Tibial nerve (tissue), 4 donors: Measurements from ENCODE around the gene RAB42. TPM values are rescaled to one million over a fixed set of nuclear protein-coding genes. Genes with fewer than 3 reads are reported as not detected.
"Not testable (repeated sequence)": the region's sequence is repeated elsewhere in the genome, so short reads cannot be mapped to it uniquely, and the experiment has no call there.

Source experiments
- DNase-seq, 2 donors: peaks; one replicate each; pipeline ENCODE4 v3.0.0-alpha.2; 2019; ENCODE audit warnings: low spot score in 2 of 2
- H3K27ac ChIP-seq, 4 donors: fragments of 200-600 bp; sonication (generic) in 3 of 4; one replicate each; pipeline ENCODE4 v1.5.1; 2017 to 2019; ENCODE audit warnings: mild to moderate bottlenecking in 1 of 4
- H3K27me3 ChIP-seq, 2 donors: fragments of 200-600 bp; sonication (generic) in 1 of 2; one replicate each; pipeline versions ENCODE4 v1.5.1 to v1.6.0; 2017 to 2019
- H3K36me3 ChIP-seq, 3 donors: fragments of 200-600 bp; sonication (generic); one replicate each; pipeline ENCODE4 v1.5.1; 2018 to 2019
- H3K4me1 ChIP-seq, 4 donors: fragments of 200-600 bp; sonication (generic) in 3 of 4; one replicate each; pipeline ENCODE4 v1.5.1; 2017 to 2019
- H3K4me3 ChIP-seq, 4 donors: fragments of 200-600 bp; sonication (generic) in 3 of 4; one replicate each; pipeline ENCODE4 v1.5.1; 2017 to 2019; ENCODE audit warnings: mild to moderate bottlenecking in 1 of 4, moderate library complexity in 1 of 4
- H3K9me3 ChIP-seq, 4 donors: fragments of 200-600 bp; sonication (generic) in 3 of 4; one replicate each; pipeline ENCODE4 v1.5.1; 2017 to 2019
- CTCF ChIP-seq, 5 experiments: fragments of 200-600 bp in 3 of 5; fragments of 450-650 bp in 2 of 5; sonication (generic) in 3 of 5; IDR thresholded peaks; one replicate each; pipeline ENCODE4 v1.5.1; 2016 to 2019; ENCODE audit warnings: antibody characterized with exemption in 5 of 5, mild to moderate bottlenecking in 3 of 5, moderate library complexity in 2 of 5
- EP300 ChIP-seq, 2 donors: sonication (generic); formaldehyde crosslinking; IDR thresholded peaks; one replicate each; pipeline ENCODE4 v1.6.1; 2017; ENCODE audit warnings: antibody characterized with exemption in 2 of 2, mild to moderate bottlenecking in 1 of 2
- POLR2A ChIP-seq, 2 donors: fragments of 450-650 bp; IDR thresholded peaks; one replicate each; pipeline ENCODE4 v1.6.1; 2017; ENCODE audit warnings: antibody characterized with exemption in 2 of 2, mild to moderate bottlenecking in 2 of 2, moderate library complexity in 2 of 2
- WGBS, 2 donors: methylation state at CpG; one replicate each; pipeline ENCODE4 v1.1.5; 2018; 5-methylcytosine and 5-hydroxymethylcytosine counted together
- total RNA-seq, 4 donors: library from RNA; depleted of rRNA; stranded (reverse); fragments of >200 nt; gene quantifications; one replicate each; pipeline ENCODE4 v1.1.0, GENCODE V29; 2016

RAB42 gene
- total RNA-seq, 4 donors from 2014 or later: 0.87 to 8.7 (median 1.6) TPM

- H3K9me3 ChIP-seq: no peaks in the 10 kb centered on the region
- peak; percentile 92 to 95 for DNase-seq
- peaks cover 0 to 36% (median 21%) of the 10 kb centered on the region in 3 donors for H3K36me3 ChIP-seq
- no peaks in the 10 kb centered on the region for H3K27me3 ChIP-seq
- TF ChIP-seq EP300 (IDR thresholded peaks at IDR 0.05): peak; percentile 36 to 99
- peak in 2 of 5 experiments; percentile 66 to 68 for TF ChIP-seq CTCF (IDR thresholded peaks at IDR 0.05)
- TF ChIP-seq POLR2A (IDR thresholded peaks at IDR 0.05): peak; percentile 85 to 86
- H3K4me3 ChIP-seq: peak overlapping the region; percentile 70 to 97 (median 89)
- peak overlapping the region; percentile 54 to 93 (median 88) for H3K27ac ChIP-seq
- WGBS, 2 donors: 0 to 2% methylated on average over 43 to 44 of the region's 75 CpGs
- H3K4me1 ChIP-seq: peaks cover 0 to 35% (median 8%) of the 10 kb centered on the region in 4 donors
Measured at GRCh38 chr1:28581531-28582247, 10.4 kb upstream of the RAB42 start.

DNA sequence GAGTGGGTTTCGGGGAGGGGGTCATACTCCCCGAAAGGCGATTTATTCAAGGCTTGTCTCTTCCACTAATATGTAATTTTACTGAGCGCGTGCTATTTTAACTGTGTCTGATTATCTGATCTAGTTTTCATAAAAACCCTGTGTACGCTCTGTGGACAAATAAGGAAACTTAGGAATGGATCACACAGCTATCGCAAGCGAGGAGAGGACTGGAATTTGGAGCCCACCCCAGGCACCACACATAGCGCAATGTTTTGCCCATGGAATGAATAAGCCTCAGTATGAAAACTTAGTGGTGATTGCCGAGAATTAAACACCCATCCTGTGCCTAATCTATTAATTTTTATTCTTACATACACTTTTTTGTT, 9.8 kb upstream of the RAB42 start:
- Histone ChIP-seq H3K4me3 (peak overlapping the region; percentile 70 to 97 (median 89)), H3K9me3 (no peaks in the 10 kb centered on the region), H3K27me3 (no peaks in the 10 kb centered on the region), H3K36me3 (peaks cover 0 to 30% (median 16%) of the 10 kb centered on the region in 3 donors), H3K27ac (peak overlapping the region; percentile 54 to 93 (median 88)), H3K4me1 (peaks cover 0 to 35% (median 8%) of the 10 kb centered on the region in 4 donors)
- WGBS, 2 donors: 0 to 2% methylated on average over 10 of the region's 10 CpGs
- no peak for DNase-seq
- TF ChIP-seq CTCF (IDR thresholded peaks at IDR 0.05): no peak
- no peak for TF ChIP-seq EP300 (IDR thresholded peaks at IDR 0.05)
- no peak for TF ChIP-seq POLR2A (IDR thresholded peaks at IDR 0.05)

- H3K4me3 ChIP-seq, DNase-seq, H3K36me3 ChIP-seq, H3K9me3 ChIP-seq, H3K27me3 ChIP-seq, H3K27ac ChIP-seq: not testable (repeated sequence)
- 86 to 88% methylated on average over 19 of the region's 19 CpGs for WGBS, 2 donors
- peaks cover 0 to 15% (median 0%) of the 10 kb centered on the region in 4 donors for H3K4me1 ChIP-seq
Measured at GRCh38 chr1:28586585-28587391, 5.3 kb upstream of the RAB42 start.

GRCh38 chr1:28592321-28593071, 431 bp downstream of the RAB42 start:
- Histone ChIP-seq H3K27me3 (no peaks in the 10 kb centered on the region), H3K9me3 (no peaks in the 10 kb centered on the region), H3K4me3 (peak overlapping the region; percentile 25 to 61 (median 36)), H3K4me1 (peaks cover 0 to 14% (median 4%) of the 10 kb centered on the region in 4 donors), H3K27ac (peak overlapping the region in 1 of 4 donors; percentile 41), H3K36me3 (peaks cover 0 to 12% (median 0%) of the 10 kb centered on the region in 3 donors)
- no peak for DNase-seq
- WGBS, 2 donors: 5 to 15% methylated on average over 16 to 33 of the region's 81 CpGs
- TF ChIP-seq CTCF (IDR thresholded peaks at IDR 0.05) (no peak), POLR2A (IDR thresholded peaks at IDR 0.05) (no peak), EP300 (IDR thresholded peaks at IDR 0.05) (no peak)

DNA sequence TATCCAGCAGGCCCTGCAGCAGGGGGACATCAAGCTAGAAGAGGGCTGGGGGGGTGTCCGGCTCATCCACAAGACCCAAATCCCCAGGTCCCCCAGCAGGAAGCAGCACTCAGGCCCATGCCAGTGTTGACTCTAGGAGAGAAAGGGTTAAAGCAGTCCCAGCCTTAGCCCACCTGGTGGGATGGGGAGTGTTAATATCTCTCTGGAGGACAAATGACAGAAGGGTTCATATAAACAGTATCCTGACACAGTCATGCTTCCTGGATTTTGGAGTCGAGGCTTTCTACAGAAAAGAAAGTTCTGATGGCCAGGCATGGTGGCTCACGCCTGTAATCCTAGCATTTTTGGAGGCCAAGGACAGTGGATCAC, 1.9 kb downstream of the RAB42 start:
- WGBS, 2 donors: 80 to 90% methylated on average over 3 of the region's 3 CpGs
- not testable (repeated sequence) for H3K27ac ChIP-seq, H3K4me3 ChIP-seq, H3K27me3 ChIP-seq, DNase-seq, H3K9me3 ChIP-seq
- H3K36me3 ChIP-seq: peaks cover 0 to 15% (median 0%) of the 10 kb centered on the region in 3 donors
- peaks cover 0 to 14% (median 4%) of the 10 kb centered on the region in 4 donors for H3K4me1 ChIP-seq

GRCh38 chr1:28594686-28595411, 2.8 kb downstream of the RAB42 start:
- not testable (repeated sequence) for H3K9me3 ChIP-seq, H3K4me3 ChIP-seq, H3K27me3 ChIP-seq, DNase-seq, H3K27ac ChIP-seq
- H3K36me3 ChIP-seq: peaks cover 0 to 15% (median 0%) of the 10 kb centered on the region in 3 donors
- WGBS, 2 donors: 71 to 78% methylated on average over 7 of the region's 7 CpGs
- H3K4me1 ChIP-seq: peaks cover 0 to 14% (median 4%) of the 10 kb centered on the region in 4 donors
